ENCODE results near the gene ASAP2. TPM values are rescaled to one million over a fixed set of nuclear protein-coding genes. Genes with fewer than 3 reads are reported as not detected.

The ASAP2 gene
- total and polyA plus RNA-seq, 9 of the 15 experiments (the other 6 are each of a cell fraction or from before 2014, with no cell fraction given), result 0.06 to 4.3 (median 3.1) TPM

DNA sequence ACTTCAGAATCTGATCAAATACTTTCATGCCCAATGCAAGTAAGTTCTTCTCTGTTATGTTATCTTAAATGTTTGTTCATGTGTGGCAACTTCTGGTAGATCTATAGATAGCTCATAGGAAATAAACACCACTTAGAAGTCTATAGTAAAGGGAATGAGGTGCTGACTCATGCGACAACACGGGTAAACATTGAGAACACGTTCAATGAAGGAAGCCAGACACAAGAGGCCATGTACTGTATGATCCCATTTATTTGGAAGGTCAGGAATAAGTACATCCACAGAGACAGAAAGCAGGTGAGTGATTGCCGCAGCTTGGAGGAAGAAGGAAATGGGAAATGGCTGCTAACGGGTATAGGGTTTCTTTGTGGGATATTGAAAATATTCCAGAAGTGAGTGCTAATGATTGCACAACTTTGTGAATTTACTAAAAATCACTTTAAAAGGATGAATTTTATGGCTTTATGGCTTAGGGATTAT lies 121.3 kb downstream of the ASAP2 start (continued):
- TF ChIP-seq ZNF224 (CRISPR knock-in tag; IDR thresholded peaks at IDR 0.05), result no peak
- TF ChIP-seq KDM5B (IDR thresholded peaks at IDR 0.05; ENCODE audit: insufficient replicate concordance, low read depth, low read length), result no peak
- TF ChIP-seq PML (IDR thresholded peaks at IDR 0.05; ENCODE audit: low read length), result no peak
- TF ChIP-seq MYBL2 (IDR thresholded peaks at IDR 0.05; ENCODE audit: low read depth), result no peak
- TF ChIP-seq MYBL2 (CRISPR knock-in tag; IDR thresholded peaks at IDR 0.05; ENCODE audit: borderline replicate concordance), result no peak
- no peak for TF ChIP-seq STAT5B (CRISPR knock-in tag; IDR thresholded peaks at IDR 0.05)
- no peak for TF ChIP-seq NELFE (IDR thresholded peaks at IDR 0.05; ENCODE audit: insufficient read depth, insufficient read length)
- TF ChIP-seq U2AF1 (optimal IDR thresholded peaks at IDR 0.05; ENCODE audit: low read depth, low read length), result no peak
- TF ChIP-seq, protein P1, sequence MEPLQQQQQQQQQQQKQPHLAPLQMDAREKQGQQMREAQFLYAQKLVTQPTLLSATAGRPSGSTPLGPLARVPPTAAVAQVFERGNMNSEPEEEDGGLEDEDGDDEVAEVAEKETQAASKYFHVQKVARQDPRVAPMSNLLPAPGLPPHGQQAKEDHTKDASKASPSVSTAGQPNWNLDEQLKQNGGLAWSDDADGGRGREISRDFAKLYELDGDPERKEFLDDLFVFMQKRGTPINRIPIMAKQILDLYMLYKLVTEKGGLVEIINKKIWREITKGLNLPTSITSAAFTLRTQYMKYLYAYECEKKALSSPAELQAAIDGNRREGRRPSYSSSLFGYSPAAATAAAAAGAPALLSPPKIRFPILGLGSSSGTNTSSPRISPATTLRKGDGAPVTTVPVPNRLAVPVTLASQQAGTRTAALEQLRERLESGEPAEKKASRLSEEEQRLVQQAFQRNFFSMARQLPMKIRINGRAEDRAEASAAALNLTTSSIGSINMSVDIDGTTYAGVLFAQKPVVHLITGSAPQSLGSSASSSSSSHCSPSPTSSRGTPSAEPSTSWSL (CRISPR knock-in tag; IDR thresholded peaks at IDR 0.05; ENCODE audit: borderline replicate concordance), result no peak
- TF ChIP-seq KAT8 (IDR thresholded peaks at IDR 0.05; ENCODE audit: low read depth), result no peak
- TF ChIP-seq EP400 (IDR thresholded peaks at IDR 0.05), result no peak
- no peak for TF ChIP-seq ZNF232 (CRISPR knock-in tag; IDR thresholded peaks at IDR 0.05)
- TF ChIP-seq SOX6 (IDR thresholded peaks at IDR 0.05), result peak; percentile 39; the same call in 1 of the 2 replicates
- TF ChIP-seq, protein P2, sequence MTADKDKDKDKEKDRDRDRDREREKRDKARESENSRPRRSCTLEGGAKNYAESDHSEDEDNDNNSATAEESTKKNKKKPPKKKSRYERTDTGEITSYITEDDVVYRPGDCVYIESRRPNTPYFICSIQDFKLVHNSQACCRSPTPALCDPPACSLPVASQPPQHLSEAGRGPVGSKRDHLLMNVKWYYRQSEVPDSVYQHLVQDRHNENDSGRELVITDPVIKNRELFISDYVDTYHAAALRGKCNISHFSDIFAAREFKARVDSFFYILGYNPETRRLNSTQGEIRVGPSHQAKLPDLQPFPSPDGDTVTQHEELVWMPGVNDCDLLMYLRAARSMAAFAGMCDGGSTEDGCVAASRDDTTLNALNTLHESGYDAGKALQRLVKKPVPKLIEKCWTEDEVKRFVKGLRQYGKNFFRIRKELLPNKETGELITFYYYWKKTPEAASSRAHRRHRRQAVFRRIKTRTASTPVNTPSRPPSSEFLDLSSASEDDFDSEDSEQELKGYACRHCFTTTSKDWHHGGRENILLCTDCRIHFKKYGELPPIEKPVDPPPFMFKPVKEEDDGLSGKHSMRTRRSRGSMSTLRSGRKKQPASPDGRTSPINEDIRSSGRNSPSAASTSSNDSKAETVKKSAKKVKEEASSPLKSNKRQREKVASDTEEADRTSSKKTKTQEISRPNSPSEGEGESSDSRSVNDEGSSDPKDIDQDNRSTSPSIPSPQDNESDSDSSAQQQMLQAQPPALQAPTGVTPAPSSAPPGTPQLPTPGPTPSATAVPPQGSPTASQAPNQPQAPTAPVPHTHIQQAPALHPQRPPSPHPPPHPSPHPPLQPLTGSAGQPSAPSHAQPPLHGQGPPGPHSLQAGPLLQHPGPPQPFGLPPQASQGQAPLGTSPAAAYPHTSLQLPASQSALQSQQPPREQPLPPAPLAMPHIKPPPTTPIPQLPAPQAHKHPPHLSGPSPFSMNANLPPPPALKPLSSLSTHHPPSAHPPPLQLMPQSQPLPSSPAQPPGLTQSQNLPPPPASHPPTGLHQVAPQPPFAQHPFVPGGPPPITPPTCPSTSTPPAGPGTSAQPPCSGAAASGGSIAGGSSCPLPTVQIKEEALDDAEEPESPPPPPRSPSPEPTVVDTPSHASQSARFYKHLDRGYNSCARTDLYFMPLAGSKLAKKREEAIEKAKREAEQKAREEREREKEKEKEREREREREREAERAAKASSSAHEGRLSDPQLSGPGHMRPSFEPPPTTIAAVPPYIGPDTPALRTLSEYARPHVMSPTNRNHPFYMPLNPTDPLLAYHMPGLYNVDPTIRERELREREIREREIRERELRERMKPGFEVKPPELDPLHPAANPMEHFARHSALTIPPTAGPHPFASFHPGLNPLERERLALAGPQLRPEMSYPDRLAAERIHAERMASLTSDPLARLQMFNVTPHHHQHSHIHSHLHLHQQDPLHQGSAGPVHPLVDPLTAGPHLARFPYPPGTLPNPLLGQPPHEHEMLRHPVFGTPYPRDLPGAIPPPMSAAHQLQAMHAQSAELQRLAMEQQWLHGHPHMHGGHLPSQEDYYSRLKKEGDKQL (CRISPR knock-in tag; IDR thresholded peaks at IDR 0.05; ENCODE audit: borderline replicate concordance), result no peak
- peak; percentile 79 for TF ChIP-seq C11orf30 (IDR thresholded peaks at IDR 0.05; ENCODE audit: low read depth)
- TF ChIP-seq SNIP1 (IDR thresholded peaks at IDR 0.05; ENCODE audit: low read depth), result no peak
- TF ChIP-seq FOXK2 (conservative IDR thresholded peaks at IDR 0.05 in 1 of 2, IDR thresholded peaks at IDR 0.05 in 1 of 2; ENCODE audit: low read depth in 2 of 2), result peak; percentile 52 to 82; a peak in 3 of 4 replicates
- no peak for TF ChIP-seq PPARD (CRISPR knock-in tag; IDR thresholded peaks at IDR 0.05)
- TF ChIP-seq TCF7 (IDR thresholded peaks at IDR 0.05; ENCODE audit: borderline replicate concordance), result no peak
- no peak for TF ChIP-seq KHSRP (IDR thresholded peaks at IDR 0.05)
- TF ChIP-seq, protein P3, sequence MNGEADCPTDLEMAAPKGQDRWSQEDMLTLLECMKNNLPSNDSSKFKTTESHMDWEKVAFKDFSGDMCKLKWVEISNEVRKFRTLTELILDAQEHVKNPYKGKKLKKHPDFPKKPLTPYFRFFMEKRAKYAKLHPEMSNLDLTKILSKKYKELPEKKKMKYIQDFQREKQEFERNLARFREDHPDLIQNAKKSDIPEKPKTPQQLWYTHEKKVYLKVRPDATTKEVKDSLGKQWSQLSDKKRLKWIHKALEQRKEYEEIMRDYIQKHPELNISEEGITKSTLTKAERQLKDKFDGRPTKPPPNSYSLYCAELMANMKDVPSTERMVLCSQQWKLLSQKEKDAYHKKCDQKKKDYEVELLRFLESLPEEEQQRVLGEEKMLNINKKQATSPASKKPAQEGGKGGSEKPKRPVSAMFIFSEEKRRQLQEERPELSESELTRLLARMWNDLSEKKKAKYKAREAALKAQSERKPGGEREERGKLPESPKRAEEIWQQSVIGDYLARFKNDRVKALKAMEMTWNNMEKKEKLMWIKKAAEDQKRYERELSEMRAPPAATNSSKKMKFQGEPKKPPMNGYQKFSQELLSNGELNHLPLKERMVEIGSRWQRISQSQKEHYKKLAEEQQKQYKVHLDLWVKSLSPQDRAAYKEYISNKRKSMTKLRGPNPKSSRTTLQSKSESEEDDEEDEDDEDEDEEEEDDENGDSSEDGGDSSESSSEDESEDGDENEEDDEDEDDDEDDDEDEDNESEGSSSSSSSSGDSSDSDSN (IDR thresholded peaks at IDR 0.05; ENCODE audit: borderline replicate concordance in 1 of 2, low read depth in 2 of 2, low read length in 2 of 2), result no peak
